CD14-positive monocyte (primary cell): Measurements from ENCODE around the gene CHRD. TPM values are rescaled to one million over a fixed set of nuclear protein-coding genes. Genes with fewer than 3 reads are reported as not detected.

Experiments
- DNase-seq, 3 donors: peaks; one replicate each; pipeline ENCODE4 v3.0.0-alpha.2; 2011 to 2022
- H2AFZ ChIP-seq: 2 replicates; pipeline ENCODE4 v1.6.0; 2012; ENCODE audit warnings: mild to moderate bottlenecking, low read depth, low read length, inconsistent platforms; ENCODE audit not compliant: insufficient read depth, poor library complexity, severe bottlenecking
- H3K27ac ChIP-seq, 2 donors: 1 replicate in 1 of 2; 2 replicates in 1 of 2; pipeline ENCODE4 v1.5.1; 2012 to 2013; ENCODE audit warnings: low read length in 2 of 2, control low read depth in 1 of 2, inconsistent platforms in 1 of 2, low read depth in 1 of 2, mild to moderate bottlenecking in 1 of 2
- H3K27me3 ChIP-seq, 2 donors: one replicate each; pipeline versions ENCODE4 v1.6.0 to v1.6.1; 2011 to 2013; ENCODE audit warnings: low read length in 2 of 2; ENCODE audit not compliant: control insufficient read depth in 2 of 2, insufficient read depth in 2 of 2
- H3K36me3 ChIP-seq, 2 donors: replicated peaks in 1 of 2; 1 replicate in 1 of 2; 2 replicates in 1 of 2; pipeline versions ENCODE4 v1.5.1 to v1.6.1; 2012 to 2013; ENCODE audit warnings: low read length in 2 of 2, control low read depth in 1 of 2, inconsistent platforms in 1 of 2, mild to moderate bottlenecking in 1 of 2; ENCODE audit not compliant: insufficient read depth in 2 of 2, control insufficient read depth in 1 of 2
- H3K4me1 ChIP-seq, 2 donors: 1 replicate in 1 of 2; 2 replicates in 1 of 2; pipeline versions ENCODE4 v1.5.1 to v1.6.1; 2012 to 2013; ENCODE audit warnings: low read length in 2 of 2, control low read depth in 1 of 2, inconsistent platforms in 1 of 2, mild to moderate bottlenecking in 1 of 2, moderate library complexity in 1 of 2; ENCODE audit not compliant: insufficient read depth in 2 of 2, control insufficient read depth in 1 of 2
- H3K4me2 ChIP-seq: replicated peaks from 2 replicates; pipeline ENCODE3; 2012; ENCODE audit warnings: low read length, moderate library complexity, mild to moderate bottlenecking; ENCODE audit not compliant: poor library complexity, severe bottlenecking; ENCODE audit errors: extremely low read depth
- H3K4me3 ChIP-seq, 3 experiments: fragments of 200-600 bp in 1 of 3; sonication (generic) in 1 of 3; replicated peaks in 1 of 3; 1 replicate in 2 of 3; 2 replicates in 1 of 3; pipeline ENCODE4 v1.5.1; 2011 to 2013; ENCODE audit warnings: low read length in 3 of 3, mild to moderate bottlenecking in 3 of 3, control low read depth in 2 of 3, low read depth in 2 of 3, inconsistent platforms in 1 of 3, moderate library complexity in 1 of 3
- H3K79me2 ChIP-seq: 2 replicates; pipeline ENCODE4 v1.6.0; 2012; ENCODE audit warnings: mild to moderate bottlenecking, control low read depth, inconsistent platforms, low read length, moderate library complexity; ENCODE audit not compliant: insufficient read depth
- H3K9ac ChIP-seq: 2 replicates; pipeline ENCODE4 v1.6.0; 2017; ENCODE audit warnings: low read length, mild to moderate bottlenecking; ENCODE audit not compliant: insufficient read depth, poor library complexity, severe bottlenecking
- H3K9me3 ChIP-seq, 2 donors: replicated peaks in 1 of 2; 1 replicate in 1 of 2; 2 replicates in 1 of 2; pipeline versions ENCODE4 v1.5.1 to v1.6.1; 2012 to 2013; ENCODE audit warnings: low read length in 2 of 2, control low read depth in 1 of 2; ENCODE audit not compliant: control insufficient read depth in 1 of 2, insufficient read depth in 1 of 2
- H4K20me1 ChIP-seq: 2 replicates; pipeline ENCODE4 v1.6.0; 2012; ENCODE audit warnings: mild to moderate bottlenecking, low read length, control low read depth, moderate library complexity; ENCODE audit not compliant: insufficient read depth
- H3K27ac Mint-ChIP-seq, 7 donors: one replicate each; pipeline ENCODE4 v1.8.0; 2020; ENCODE audit warnings: mild to moderate bottlenecking in 7 of 7, mixed read lengths in 7 of 7, moderate library complexity in 6 of 7, inconsistent platforms in 2 of 7
- H3K27me3 Mint-ChIP-seq, 3 donors: one replicate each; pipeline ENCODE4 v1.8.0; 2021 to 2022; ENCODE audit warnings: low read depth in 3 of 3, mild to moderate bottlenecking in 3 of 3, mixed read lengths in 3 of 3, moderate library complexity in 3 of 3, inconsistent platforms in 1 of 3
- H3K36me3 Mint-ChIP-seq, 2 donors: one replicate each; pipeline ENCODE4 v1.8.0; 2020; ENCODE audit warnings: mixed read lengths in 2 of 2, inconsistent platforms in 1 of 2, mild to moderate bottlenecking in 1 of 2
- H3K4me1 Mint-ChIP-seq: one replicate; pipeline ENCODE4 v1.8.0; 2020; ENCODE audit warnings: mild to moderate bottlenecking, mixed read lengths
- H3K4me3 Mint-ChIP-seq, 2 donors: one replicate each; pipeline ENCODE4 v1.8.0; 2020; ENCODE audit warnings: mild to moderate bottlenecking in 2 of 2, mixed read lengths in 2 of 2, moderate library complexity in 1 of 2
- H3K9me3 Mint-ChIP-seq, 7 donors: one replicate each; pipeline ENCODE4 v1.8.0; 2020 to 2022; ENCODE audit warnings: mixed read lengths in 7 of 7, mild to moderate bottlenecking in 6 of 7, moderate library complexity in 6 of 7, inconsistent platforms in 2 of 7
- CTCF ChIP-seq: fragments of 200-600 bp; IDR thresholded peaks from one replicate; pipeline ENCODE4 v1.8.0; 2022; ENCODE audit warnings: antibody characterized with exemption, mild to moderate bottlenecking
- WGBS: methylation state at CpG from one replicate; pipeline ENCODE4 v1.1.5; 2013; ENCODE audit warnings: missing lambda C conversion rate; ENCODE audit not compliant: insufficient coverage; 5-methylcytosine and 5-hydroxymethylcytosine counted together
- intact Hi-C, 2 donors: fragments of 100-400 bp; cut with micrococcal nuclease; formaldehyde crosslinking; loops; one replicate each; pipeline versions ENCODE4 v1.15.0 to v1.15.1; 2023
- polyA plus RNA-seq, 3 donors: library from polyadenylated mRNA; depleted of rRNA in 1 of 3; unstranded in 2 of 3; stranded (reverse) in 1 of 3; fragments of 300-500 nt in 2 of 3; fragments of >200 nt in 1 of 3; fragmentation: Illumina TruSeq in 2 of 3; gene quantifications; 1 replicate in 2 of 3; 2 replicates in 1 of 3; pipeline ENCODE4 v1.2.3, GENCODE V29; 2012 to 2021

Gene CHRD
- polyA plus RNA-seq, 3 donors = 0.03 TPM; not detected in 2

GRCh38 chr3:184334470-184335158 lies 45.2 kb upstream of the CHRD start:
- 66% methylated on average over 5 of the region's 15 CpGs for WGBS
- Histone ChIP-seq H2AFZ (no peak overlapping the region), H3K27ac (peak overlapping the region; percentile 78 to 87), H3K36me3 (peaks cover 56 to 57% of the 10 kb centered on the region in 2 donors), H3K4me2 (no peak overlapping the region), H3K79me2 (peaks cover 22% of the 10 kb centered on the region), H3K9me3 (no peaks in the 10 kb centered on the region), H3K4me3 (no peak overlapping the region), H3K9ac (peak overlapping the region; percentile 84), H4K20me1 (peaks cover 50% of the 10 kb centered on the region), H3K27me3 (peaks cover 0 to 4% of the 10 kb centered on the region in 2 donors), H3K4me1 (peaks cover 27 to 32% of the 10 kb centered on the region in 2 donors)
- H3K27me3 Mint-ChIP-seq = peaks cover 0 to 15% (median 10%) of the 10 kb centered on the region in 3 donors
- intact Hi-C loops = no loop called here
- H3K4me1 Mint-ChIP-seq = peaks cover 38% of the 10 kb centered on the region
- TF ChIP-seq CTCF = no peak
- H3K36me3 Mint-ChIP-seq = peaks cover 70 to 72% of the 10 kb centered on the region in 2 donors
- no peaks in the 10 kb centered on the region for H3K9me3 Mint-ChIP-seq
- H3K4me3 Mint-ChIP-seq = no peak overlapping the region
- H3K27ac Mint-ChIP-seq = peak overlapping the region; percentile 75 to 97 (median 97)
- DNase-seq = peak in 2 of 3 donors; percentile 28 to 83

GRCh38 chr3:184335291-184335660 lies 44.6 kb upstream of the CHRD start:
- Histone ChIP-seq H3K4me3 (peak overlapping the region in 2 of 3 experiments; percentile 78 to 84), H3K9ac (peak overlapping the region; percentile 84), H3K79me2 (peaks cover 22% of the 10 kb centered on the region), H3K4me1 (peaks cover 27 to 33% of the 10 kb centered on the region in 2 donors), H3K27me3 (peaks cover 0 to 4% of the 10 kb centered on the region in 2 donors), H3K9me3 (no peaks in the 10 kb centered on the region), H2AFZ (peak overlapping the region; percentile 78), H4K20me1 (peaks cover 50% of the 10 kb centered on the region), H3K36me3 (peaks cover 50 to 51% of the 10 kb centered on the region in 2 donors), H3K27ac (peak overlapping the region; percentile 78 to 87), H3K4me2 (peak overlapping the region; percentile 85)
- no peaks in the 10 kb centered on the region for H3K9me3 Mint-ChIP-seq
- H3K4me1 Mint-ChIP-seq = peaks cover 39% of the 10 kb centered on the region
- no peak for TF ChIP-seq CTCF
- WGBS = 50% methylated on average over 1 of the region's 4 CpGs
- H3K4me3 Mint-ChIP-seq = peak overlapping the region; percentile 90 to 97
- H3K36me3 Mint-ChIP-seq = peaks cover 65 to 66% of the 10 kb centered on the region in 2 donors
- H3K27me3 Mint-ChIP-seq = peaks cover 0 to 15% (median 10%) of the 10 kb centered on the region in 3 donors
- peak overlapping the region; percentile 93 to 97 (median 97) for H3K27ac Mint-ChIP-seq
- intact Hi-C loops = no loop called here
- no peak for DNase-seq
